GM04504 (cell line): ENCODE measurements around the gene SNRPA.
"Not testable (repeated sequence)": the region's sequence is repeated elsewhere in the genome, so short reads cannot be mapped to it uniquely, and the experiment has no call there.

Experiments
- DNase-seq: peaks from one replicate; pipeline ENCODE4 v3.0.0-alpha.2; 2012; ENCODE audit warnings: low read depth

Gene SNRPA

GRCh38 chr19:40747536-40747935 is 3.5 kb upstream of the SNRPA start:
- DNase-seq = no peak

DNA sequence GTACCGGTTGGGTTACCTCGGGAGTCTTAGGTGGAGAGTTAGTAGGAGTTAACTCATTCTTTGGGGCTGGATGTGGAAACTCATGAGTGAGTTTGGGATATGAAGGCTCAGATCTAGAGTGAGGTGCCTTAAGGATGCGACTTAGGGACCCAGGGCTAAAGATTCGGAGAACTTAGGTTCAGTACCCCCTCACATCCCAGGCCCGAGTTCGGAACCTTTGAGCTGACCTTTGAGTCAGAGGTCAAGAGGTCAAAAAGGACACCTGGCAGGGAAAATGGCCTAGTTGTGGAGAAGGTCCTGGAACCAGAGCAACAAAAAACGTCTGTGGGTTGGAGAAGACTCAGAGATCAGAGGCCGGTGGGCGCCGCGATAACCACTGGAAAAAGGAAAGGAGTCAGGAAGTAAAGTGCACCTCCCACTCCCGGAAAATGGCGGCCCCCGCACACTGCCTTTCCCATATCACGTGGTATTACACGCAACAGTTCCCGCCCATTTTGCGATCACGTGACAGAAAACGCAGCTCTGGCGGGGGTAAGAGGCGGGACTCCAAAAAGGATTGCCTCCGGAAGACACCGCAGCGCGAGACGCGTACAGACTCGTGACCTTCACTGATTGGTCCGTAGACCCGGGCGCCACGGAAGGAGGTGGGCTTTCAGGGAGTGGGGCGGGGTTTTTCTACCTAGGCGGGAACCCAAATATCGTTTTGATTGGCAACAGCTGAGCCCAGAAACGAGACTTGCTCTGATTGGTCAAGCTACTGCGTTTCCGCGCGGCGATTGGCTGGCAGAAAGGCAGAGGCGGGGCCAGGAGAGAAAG is 737 bp upstream of the SNRPA start, which contains the start of gene ACTMAP:
ACTMAP (minus strand) TSS at position 420 of the 816 bp plus-strand sequence. CDS start 674 bp downstream, outside the sequence.
- peak; percentile 100 for DNase-seq

DNA sequence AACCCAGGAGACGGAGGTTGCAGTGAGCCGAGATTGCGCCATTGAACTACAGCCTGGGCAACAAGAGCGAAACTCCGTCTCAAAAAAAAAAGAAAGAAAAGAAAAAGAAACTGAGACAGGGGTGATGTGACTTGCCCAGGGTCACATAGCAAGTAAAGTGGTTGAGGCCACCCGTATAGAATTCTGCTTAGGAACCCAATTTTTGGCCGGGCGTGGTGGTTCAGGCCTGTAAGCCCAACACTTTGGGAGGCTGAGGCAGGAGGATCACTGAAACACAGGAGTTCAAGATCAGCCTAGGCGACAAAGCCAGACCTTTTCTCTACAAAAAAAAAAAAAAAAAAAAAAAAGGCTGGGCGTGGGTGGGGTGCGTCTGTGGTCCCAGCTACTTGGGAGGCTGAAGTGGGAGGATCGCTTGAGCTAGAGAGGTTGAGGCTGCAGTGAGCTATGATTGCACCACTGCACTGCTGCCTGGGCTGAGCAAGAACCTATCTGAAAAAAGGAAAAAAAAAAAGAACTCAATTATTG is 1.3 kb downstream of the SNRPA start:
- no peak for DNase-seq

DNA sequence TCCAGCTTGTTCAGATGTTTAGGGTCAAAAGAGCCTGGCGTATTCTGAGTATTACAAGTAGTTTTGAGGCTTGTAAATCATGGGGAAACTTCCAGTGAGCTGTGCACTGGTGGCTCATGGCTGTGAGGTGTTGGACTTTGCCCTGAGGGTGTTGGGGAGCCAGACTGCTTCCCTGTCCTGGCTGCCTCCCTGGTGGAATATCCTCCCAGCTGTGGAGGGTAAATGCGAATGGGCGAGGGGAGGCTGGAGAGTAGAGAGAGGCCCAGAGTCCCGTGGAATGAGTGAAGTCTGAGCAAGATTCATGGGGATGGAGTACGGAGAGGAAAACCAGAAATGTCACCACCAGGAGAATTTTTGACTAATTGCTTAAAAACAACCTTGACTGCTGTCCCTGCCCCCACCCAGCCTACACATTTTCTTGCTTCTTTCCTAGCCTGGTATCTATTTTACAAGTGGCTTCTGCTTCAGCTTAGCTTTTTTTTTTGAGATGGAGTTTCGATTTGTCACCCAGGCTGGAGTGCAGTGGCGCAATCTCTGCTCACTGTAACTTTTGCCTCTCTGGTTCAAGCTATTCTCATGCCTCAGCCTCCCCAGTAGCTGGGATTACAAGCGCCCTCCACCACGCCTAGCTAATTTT is 3.7 kb downstream of the SNRPA start:
- DNase-seq = no peak

- no peak for DNase-seq
These were observed 4.2 kb downstream of the SNRPA start for GRCh38 chr19:40755248-40755624.

DNA sequence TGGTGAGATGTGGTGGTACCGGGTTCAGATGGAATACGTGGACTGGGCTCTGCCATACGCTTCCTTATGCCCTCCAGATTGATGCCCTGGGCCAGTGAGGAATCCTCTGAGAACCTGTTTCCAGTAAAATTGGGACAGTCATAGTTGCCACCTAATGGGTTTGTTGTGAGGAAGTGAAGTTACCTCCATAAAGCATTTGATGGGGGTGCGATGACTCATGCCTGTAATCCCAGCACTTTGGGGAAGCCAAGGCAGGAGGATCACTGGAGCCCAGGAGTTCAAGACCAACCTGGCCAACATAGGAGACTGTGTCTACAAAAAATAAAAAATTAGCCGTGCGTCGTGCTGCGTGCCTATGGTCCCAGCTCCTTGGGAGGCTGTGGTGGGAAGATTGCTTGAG is 4.8 kb downstream of the SNRPA start:
- DNase-seq = no peak

GRCh38 chr19:40756502-40757110 is 5.6 kb downstream of the SNRPA start:
- no peak for DNase-seq

DNA sequence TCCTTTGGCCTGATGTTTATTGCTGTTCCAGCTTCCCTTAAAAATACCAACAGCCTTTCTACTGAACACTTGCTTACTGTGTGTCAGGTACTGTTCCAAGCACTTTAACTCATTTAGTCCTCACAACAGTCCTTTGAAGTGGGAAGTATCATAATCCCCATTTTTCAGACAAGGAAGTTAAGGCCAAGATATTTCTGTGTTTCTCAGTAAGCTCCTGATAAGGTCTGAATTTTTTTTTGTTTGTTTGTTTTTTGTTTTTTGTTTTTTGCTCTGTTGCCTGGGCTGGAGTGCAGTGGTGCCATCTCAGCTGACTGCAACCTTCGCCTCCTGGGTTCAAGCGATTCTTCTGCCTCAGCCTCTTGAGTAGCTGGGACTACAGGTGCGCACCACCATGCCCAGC is 7.5 kb downstream of the SNRPA start:
- DNase-seq = no peak

DNA sequence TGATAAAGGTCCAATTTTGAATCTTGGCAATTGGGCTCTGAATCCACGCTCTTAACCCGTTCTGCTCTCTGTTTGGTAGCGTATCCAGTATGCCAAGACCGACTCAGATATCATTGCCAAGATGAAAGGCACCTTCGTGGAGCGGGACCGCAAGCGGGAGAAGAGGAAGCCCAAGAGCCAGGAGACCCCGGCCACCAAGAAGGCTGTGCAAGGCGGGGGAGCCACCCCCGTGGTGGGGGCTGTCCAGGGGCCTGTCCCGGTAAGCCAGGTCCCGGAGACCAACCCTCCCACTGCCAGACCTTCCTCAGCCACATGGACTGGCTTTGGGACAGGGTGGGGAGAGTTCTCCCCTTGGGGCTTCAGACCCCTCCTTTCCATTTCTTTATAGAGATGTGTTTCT is 8.3 kb downstream of the SNRPA start:
- DNase-seq = no peak

DNA sequence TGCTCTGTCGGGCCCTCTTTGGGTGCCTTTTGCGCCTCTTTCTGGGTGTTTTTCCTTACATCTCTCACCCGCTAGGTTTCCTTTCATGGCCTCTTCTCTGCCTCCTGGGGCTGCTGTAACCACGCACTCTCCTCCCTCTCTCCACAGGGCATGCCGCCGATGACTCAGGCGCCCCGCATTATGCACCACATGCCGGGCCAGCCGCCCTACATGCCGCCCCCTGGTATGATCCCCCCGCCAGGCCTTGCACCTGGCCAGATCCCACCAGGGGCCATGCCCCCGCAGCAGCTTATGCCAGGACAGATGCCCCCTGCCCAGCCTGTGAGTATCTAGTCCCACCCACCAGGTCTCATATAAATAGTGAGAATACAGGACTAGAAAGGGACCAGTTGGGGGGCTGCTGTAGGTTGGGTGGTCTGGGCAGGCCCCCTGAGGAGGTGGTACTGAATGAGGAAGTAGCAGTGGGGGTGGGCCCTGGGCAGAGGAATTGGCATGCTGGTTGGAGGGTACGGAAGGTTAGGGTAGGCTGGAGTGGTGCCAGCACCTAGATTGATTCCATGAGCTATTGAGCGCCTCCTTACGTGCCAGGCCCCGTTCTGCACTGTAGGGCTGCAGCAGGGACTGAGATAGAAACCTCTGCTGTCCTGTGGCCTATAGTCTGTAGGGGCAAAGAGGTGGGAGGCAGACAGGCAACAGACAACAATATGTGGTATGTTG is 11.9 kb downstream of the SNRPA start:
- no peak for DNase-seq

- no peak for DNase-seq
These were observed 12.5 kb downstream of the SNRPA start for GRCh38 chr19:40763526-40763925.

DNA sequence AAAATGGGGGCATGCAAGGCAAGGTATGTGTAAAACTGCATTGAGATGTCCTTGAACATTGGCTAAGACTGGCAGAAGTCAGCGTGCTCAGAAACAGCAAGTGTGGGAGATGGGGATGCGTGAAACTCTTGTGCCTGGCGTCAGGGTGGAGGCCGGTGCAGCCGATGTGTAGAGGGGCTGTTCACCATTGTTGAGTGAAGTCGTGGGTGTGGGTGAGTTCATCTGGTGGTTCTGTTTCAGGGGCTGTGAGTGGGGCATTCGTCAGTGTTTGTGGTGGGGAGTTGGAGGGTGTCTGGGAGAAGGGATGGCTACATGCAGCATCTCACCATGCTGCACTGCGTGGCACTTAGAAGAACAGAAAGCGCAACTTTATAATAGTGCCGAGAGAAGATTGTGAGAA is 13.0 kb downstream of the SNRPA start:
- DNase-seq = no peak

DNA sequence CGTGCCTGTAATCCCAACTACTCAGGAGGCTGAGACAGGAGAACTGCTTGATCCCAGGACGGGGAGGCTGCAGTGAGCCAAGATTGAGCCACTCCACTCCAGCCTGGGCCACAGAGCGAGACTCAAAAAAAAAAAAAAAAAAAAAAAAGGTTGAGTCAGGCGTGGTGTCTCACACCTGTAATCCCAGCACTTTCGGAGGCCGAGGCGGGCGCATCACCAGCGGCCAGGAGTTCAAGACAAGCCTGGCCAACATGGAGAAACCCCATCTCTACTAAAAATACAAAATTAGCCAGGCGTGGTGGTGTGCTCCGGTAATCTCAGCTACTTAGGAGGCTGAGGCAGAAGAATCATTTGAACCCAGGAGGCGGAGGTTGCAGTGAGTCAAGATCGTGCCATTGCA is 15.4 kb downstream of the SNRPA start:
- DNase-seq = not testable (repeated sequence)

DNA sequence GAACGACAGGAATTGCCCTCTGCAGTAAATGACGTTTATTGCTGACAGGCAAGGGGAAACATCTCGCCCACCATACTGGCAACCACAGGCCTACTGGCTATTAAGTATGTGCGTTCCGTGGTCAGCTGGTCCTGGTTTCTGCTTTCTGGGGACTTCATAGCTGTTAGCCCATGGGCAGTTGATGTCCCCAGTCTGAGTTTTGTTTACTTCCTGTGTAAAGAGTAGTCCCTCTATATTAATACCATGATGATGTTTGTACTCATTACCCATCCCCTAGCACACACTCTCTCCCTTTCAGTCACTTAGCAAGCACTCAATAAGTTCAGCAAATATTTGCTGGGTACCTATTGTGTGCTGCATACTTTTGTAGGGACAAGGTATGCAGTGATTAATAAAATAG is 17.9 kb downstream of the SNRPA start:
- DNase-seq = no peak

- DNase-seq = not testable (repeated sequence)
These were observed 20.3 kb downstream of the SNRPA start for GRCh38 chr19:40771101-40771862.

DNA sequence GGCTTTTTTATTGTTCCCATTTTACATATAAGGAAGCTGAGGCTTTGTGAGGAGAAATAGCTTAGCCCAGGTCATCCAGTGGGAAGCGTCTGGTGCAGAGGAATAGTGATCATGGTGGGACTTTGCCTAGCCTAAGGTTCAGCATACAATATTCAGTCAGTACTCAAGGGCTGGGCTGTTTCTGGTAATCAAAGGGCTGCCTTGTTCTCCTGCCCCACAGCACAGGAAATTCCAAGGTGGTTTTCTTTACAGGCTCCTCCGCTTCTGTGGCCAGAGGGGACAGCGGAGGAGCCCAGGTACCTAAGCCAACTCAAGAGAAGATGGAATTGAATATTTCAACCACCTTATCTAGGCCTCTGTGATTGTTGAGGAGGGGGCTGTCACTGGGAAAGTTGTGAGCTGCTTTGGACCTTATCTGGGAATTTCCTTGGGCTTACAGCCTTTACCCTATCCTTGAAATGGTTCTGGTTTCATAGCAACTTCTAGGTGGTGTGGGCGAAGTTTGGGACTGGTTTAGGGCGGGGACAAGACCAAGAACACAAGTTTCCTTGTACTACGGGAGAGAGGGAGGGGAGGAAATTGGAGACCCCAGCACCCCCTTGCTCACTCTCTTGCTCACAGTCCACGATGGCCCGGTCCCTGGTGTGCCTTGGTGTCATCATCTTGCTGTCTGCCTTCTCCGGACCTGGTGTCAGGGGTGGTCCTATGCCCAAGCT is 24.1 kb downstream of the SNRPA start, which contains the start of gene MIA:
MIA (plus strand) TSS at position 606 of the 716 bp plus-strand sequence; CDS start at position 628, 22 bp downstream.
- no peak for DNase-seq

GRCh38 chr19:40775632-40776022 is 24.6 kb downstream of the SNRPA start:
- DNase-seq = no peak

DNA sequence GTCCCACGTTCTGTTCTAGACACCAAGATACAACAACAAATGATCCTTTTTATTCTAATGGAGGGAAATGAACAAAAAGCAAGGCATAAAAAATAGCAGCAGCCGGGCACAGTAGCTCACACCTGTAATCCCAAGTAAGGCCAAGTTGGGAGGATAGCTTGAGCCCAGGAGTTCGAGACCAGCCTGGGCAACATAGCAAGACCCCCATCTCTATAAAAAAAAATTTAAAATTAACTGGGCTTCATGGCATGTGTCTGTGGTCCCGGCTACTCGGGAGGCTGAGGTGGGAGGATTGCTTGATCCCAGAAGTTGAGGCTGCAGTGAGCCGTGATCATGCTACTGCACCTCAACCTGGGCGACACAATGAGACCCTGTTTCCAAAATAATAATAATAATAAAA is 25.4 kb downstream of the SNRPA start:
- DNase-seq = no peak

DNA sequence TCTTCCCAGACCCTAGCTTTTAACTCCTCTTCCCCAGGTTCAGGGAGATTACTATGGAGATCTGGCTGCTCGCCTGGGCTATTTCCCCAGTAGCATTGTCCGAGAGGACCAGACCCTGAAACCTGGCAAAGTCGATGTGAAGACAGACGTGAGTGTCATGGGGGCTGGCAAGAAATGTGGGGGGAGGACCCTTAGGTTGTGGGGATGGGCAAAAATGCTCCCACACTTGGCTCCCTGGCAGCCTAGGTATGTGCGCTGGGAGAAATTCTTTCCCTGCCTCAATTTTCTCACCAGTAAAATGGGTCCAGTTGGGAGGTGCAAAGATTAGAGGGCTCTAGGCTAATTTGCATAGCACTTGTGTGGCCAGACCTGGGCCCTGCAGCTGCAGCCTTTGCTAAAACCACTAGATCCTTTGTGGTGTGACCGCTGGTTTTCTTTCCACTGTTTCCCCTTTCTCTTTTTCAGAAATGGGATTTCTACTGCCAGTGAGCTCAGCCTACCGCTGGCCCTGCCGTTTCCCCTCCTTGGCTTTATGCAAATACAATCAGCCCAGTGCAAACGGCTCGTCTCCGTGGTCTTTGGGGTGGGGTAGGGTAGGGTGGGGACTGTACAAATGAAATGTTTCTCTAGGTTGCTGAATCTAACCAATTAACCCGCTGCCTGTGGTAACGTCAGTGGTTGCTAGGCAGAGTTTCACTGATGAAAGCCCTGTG is 26.1 kb downstream of the SNRPA start:
- DNase-seq = peak; percentile 85

DNA sequence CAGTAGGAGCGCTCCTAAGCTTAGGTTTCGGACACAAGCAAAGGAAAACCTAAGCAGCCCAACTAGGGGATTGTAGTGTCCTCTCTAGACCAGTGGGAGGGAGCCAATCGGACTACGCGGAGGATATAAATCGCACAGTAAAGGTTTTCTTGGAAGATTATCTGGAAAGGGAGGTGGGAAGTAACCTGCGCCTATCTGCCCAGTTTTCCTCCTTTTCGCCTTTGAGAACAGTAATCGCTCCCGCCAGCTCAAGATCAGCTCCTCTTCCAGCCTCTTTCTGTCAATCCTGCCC is 26.6 kb downstream of the SNRPA start:
- no peak for DNase-seq
